AG09319 (cell line): ENCODE measurements around the gene DLGAP1.
A peak's percentile ranks its signal among the peaks of the same experiment; 100 is the strongest.

Source experiments
- DNase-seq: peaks from one replicate; pipeline ENCODE4 v3.0.0-alpha.2; 2010; ENCODE audit warnings: low read depth; ENCODE audit errors: extremely low read depth
- TF ChIP-seq, protein P1 (sequence below): IDR thresholded peaks from 2 replicates; pipeline ENCODE4 v1.5.1; 2011; ENCODE audit warnings: low read depth, mild to moderate bottlenecking, inconsistent platforms, low read length, moderate library complexity

The DLGAP1 gene

GRCh38 chr18:3525870-3526420 is 929.2 kb downstream of the DLGAP1 start:
- TF ChIP-seq, protein P1, sequence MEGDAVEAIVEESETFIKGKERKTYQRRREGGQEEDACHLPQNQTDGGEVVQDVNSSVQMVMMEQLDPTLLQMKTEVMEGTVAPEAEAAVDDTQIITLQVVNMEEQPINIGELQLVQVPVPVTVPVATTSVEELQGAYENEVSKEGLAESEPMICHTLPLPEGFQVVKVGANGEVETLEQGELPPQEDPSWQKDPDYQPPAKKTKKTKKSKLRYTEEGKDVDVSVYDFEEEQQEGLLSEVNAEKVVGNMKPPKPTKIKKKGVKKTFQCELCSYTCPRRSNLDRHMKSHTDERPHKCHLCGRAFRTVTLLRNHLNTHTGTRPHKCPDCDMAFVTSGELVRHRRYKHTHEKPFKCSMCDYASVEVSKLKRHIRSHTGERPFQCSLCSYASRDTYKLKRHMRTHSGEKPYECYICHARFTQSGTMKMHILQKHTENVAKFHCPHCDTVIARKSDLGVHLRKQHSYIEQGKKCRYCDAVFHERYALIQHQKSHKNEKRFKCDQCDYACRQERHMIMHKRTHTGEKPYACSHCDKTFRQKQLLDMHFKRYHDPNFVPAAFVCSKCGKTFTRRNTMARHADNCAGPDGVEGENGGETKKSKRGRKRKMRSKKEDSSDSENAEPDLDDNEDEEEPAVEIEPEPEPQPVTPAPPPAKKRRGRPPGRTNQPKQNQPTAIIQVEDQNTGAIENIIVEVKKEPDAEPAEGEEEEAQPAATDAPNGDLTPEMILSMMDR: no peak
- DNase-seq: no peak

- no peak for DNase-seq
- TF ChIP-seq, protein P1: no peak
Measured at GRCh38 chr18:3524706-3525105, 930.4 kb downstream of the DLGAP1 start.

DNA sequence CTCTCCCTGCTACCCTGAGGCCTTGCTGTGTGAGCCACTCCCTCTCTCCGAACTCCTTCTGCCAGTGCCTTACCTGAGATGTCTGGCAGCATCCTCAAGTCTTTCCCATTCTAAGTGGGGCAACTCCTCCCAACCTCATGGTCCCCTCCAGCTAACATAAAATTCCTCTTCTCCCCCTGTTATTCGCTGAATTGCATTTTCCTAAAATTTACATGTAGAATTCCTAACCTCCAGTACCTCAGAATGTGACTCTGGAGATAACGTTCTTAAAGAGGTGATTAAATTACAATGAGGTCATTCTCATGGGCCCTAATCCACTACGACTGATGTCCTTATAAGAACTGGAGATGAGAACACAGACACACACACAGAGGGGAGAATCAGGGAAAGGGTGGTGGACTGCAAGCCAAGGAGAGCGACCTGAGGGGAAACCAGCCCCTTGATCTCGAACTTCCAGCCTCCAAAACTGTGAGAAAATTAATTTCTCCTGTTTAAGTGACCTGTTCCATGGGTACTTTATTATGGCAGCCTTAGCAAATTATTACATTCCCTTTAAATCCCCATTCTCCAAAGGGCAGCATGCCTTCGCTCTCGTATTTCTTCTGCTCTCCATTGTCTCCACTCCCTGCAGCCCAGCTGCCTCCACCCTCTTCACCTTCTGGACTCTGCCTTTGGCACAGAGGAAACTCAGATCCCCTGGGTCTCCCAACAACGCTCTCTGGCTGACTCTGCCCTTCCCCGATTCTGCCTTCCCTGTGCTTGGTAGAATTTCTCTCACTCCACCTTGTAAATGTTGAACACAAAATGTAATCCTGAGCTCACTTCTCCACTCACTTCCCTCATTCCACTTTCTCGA is 934.6 kb downstream of the DLGAP1 start:
- no peak for DNase-seq
- TF ChIP-seq, protein P1: no peak

- TF ChIP-seq, protein P1: no peak
- no peak for DNase-seq
Measured at GRCh38 chr18:3514312-3515216, 940.5 kb downstream of the DLGAP1 start.

GRCh38 chr18:3513481-3513880 is 941.6 kb downstream of the DLGAP1 start:
- no peak for DNase-seq
- TF ChIP-seq, protein P1: no peak

DNA sequence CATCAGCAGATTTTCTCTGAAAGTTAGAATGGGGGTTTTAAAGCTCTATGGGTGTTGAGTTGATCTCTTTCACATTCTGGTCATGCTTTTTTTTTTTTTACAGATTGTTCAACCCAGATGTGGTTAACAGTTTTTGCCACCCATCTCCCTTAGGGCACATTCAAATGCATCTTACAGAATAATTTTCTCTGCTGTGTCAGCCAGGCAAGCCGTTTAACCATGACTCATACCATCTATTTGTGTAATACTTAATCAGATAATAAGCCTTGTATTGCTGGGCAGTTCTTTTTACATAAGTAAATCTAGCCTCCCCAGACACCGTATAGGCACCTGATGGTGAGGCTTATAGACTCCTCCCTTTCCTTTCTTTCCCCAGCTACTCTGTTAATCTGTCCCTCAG is 943.1 kb downstream of the DLGAP1 start:
- TF ChIP-seq, protein P1: no peak
- peak; percentile 47 for DNase-seq
